Measurements from ENCODE around the gene LUZP1. TPM values are rescaled to one million over a fixed set of nuclear protein-coding genes. Genes with fewer than 3 reads are reported as not detected.

The LUZP1 gene
- total RNA-seq, 1 experiment from 2014 or later, result 40.2 TPM

DNA sequence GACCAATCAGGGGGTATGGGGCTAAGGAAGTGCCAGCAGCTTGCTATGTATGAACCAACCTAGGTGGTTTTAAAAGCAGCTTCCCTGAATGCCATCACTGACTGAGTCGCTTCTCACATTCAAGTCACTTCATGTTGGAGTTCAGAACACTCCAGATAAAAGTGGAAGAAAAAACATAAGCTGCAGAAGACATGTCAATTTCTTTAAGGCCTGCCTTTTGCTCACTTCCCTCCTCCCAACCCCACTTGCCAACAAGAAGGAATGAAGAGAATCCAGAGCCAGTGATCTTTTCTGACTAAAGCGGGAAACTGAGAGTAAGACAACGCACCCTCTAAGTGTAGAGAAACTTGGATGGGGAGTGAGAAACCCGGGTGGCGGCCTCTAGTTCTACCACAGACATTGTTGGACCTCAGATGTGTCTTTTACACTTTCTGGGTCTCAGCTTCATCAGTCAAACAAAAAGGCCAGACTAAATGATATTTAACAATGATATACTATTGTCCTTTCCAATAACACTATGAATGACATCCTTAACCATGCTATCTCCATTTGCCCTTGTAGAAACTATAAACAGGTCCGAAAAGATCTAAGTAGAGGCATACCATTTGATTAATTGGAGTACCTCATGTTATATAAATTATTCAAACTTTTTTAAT lies 54.1 kb downstream of the LUZP1 start:
- no peaks in the 10 kb centered on the region for H3K27me3 ChIP-seq (ENCODE audit: control insufficient read depth, insufficient read depth, low read length)
- no peaks in the 10 kb centered on the region for H3K36me3 ChIP-seq (ENCODE audit: control insufficient read depth, insufficient read depth, low read length)
- POLR2A ChIA-PET, result no interaction called here
- no peak overlapping the region for H3K4me3 ChIP-seq (ENCODE audit: low read depth in 2 of 2, low read length in 2 of 2)
- no peak for ATAC-seq
- intact Hi-C loops (cut with micrococcal nuclease; ENCODE audit: unreplicated experiment), result no loop called here
- TF ChIP-seq, protein P1, sequence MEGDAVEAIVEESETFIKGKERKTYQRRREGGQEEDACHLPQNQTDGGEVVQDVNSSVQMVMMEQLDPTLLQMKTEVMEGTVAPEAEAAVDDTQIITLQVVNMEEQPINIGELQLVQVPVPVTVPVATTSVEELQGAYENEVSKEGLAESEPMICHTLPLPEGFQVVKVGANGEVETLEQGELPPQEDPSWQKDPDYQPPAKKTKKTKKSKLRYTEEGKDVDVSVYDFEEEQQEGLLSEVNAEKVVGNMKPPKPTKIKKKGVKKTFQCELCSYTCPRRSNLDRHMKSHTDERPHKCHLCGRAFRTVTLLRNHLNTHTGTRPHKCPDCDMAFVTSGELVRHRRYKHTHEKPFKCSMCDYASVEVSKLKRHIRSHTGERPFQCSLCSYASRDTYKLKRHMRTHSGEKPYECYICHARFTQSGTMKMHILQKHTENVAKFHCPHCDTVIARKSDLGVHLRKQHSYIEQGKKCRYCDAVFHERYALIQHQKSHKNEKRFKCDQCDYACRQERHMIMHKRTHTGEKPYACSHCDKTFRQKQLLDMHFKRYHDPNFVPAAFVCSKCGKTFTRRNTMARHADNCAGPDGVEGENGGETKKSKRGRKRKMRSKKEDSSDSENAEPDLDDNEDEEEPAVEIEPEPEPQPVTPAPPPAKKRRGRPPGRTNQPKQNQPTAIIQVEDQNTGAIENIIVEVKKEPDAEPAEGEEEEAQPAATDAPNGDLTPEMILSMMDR (IDR thresholded peaks at IDR 0.05), result no peak
- TF ChIP-seq SIN3A (IDR thresholded peaks at IDR 0.05; ENCODE audit: borderline replicate concordance, insufficient read depth, low read depth, low read length) (no peak), TCF7L2 (IDR thresholded peaks at IDR 0.05; ENCODE audit: low read depth, low read length) (no peak), POLR2AphosphoS5 (IDR thresholded peaks at IDR 0.05; ENCODE audit: low read depth, low read length) (no peak)
- TF ChIP-seq, protein P2, sequence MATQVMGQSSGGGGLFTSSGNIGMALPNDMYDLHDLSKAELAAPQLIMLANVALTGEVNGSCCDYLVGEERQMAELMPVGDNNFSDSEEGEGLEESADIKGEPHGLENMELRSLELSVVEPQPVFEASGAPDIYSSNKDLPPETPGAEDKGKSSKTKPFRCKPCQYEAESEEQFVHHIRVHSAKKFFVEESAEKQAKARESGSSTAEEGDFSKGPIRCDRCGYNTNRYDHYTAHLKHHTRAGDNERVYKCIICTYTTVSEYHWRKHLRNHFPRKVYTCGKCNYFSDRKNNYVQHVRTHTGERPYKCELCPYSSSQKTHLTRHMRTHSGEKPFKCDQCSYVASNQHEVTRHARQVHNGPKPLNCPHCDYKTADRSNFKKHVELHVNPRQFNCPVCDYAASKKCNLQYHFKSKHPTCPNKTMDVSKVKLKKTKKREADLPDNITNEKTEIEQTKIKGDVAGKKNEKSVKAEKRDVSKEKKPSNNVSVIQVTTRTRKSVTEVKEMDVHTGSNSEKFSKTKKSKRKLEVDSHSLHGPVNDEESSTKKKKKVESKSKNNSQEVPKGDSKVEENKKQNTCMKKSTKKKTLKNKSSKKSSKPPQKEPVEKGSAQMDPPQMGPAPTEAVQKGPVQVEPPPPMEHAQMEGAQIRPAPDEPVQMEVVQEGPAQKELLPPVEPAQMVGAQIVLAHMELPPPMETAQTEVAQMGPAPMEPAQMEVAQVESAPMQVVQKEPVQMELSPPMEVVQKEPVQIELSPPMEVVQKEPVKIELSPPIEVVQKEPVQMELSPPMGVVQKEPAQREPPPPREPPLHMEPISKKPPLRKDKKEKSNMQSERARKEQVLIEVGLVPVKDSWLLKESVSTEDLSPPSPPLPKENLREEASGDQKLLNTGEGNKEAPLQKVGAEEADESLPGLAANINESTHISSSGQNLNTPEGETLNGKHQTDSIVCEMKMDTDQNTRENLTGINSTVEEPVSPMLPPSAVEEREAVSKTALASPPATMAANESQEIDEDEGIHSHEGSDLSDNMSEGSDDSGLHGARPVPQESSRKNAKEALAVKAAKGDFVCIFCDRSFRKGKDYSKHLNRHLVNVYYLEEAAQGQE (IDR thresholded peaks at IDR 0.05; ENCODE audit: insufficient read depth in 1 of 2, low read depth in 2 of 2, low read length in 1 of 2), result no peak
- H3K9me3 ChIP-seq (ENCODE audit: control insufficient read depth, insufficient read depth, low read depth, low read length), result no peaks in the 10 kb centered on the region
- DNase-seq (ENCODE audit: low read depth, low spot score), result no peak
- in situ Hi-C loops (cut with HindIII; ENCODE audit: low pct_unique_long_range_greater_than_20kb, low sequenced_read_pairs), result no loop called here
- CTCF ChIA-PET, result interaction anchor here (0.6 kb wide), 1 partner anchor 9 kb away, joined by 8 read pairs; no protein-coding TSS in a partner anchor
- no TSS peak for BruUV-seq (replicated peaks)
- H3K27ac ChIP-seq (ENCODE audit: low read length), result no peak overlapping the region; the same call in 1 of the 2 replicates
- peaks cover 10% of the 10 kb centered on the region; the same call in 1 of the 2 replicates for H3K4me1 ChIP-seq (ENCODE audit: control insufficient read depth, insufficient read depth, low read length)

DNA sequence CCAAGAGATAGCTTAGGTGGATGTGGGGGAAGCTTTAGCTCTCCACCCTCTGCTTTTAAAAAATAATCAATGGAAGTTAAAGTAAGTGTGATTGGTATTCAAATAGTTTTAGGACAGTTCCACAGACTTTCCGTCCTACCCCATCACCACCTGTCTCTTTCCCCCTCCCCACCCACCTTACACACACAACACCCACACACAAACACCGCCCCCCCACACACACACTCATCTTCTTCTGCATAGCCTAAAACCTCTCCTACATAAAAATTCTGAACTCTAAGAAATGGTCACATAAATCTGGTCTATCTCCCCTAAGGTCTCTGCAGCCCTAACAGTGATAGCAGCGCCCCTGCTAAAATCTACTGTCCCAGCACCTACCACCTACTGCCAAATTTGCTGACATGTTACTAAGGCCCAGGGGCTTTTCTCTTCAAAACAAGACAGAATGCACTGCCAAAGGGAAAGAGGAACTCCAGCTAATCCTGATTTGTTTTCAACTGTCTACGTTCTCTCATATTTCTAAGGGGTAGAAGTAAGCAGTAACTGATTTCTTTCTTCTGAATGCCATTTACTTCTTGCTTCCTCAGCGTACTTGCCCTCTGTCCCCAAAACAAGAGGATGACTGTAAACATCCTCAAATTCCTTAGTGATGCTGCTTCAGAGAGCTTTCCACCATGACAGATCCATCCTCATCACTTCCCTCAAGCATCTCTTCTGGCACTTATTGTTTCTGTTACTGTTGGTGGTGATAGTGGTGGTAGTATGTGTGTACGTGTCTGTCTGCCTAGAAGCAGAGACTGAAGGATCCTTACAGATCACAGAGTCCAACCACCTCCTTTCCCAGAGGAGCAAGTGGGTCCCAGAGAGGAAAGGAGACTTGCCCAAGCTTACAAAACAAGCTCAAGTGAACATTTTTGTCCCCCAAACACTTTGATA lies 56.8 kb downstream of the LUZP1 start:
- Histone ChIP-seq H3K36me3 (ENCODE audit: control insufficient read depth, insufficient read depth, low read length) (peaks cover 3% of the 10 kb centered on the region; the same call in 1 of the 2 replicates), H3K4me1 (ENCODE audit: control insufficient read depth, insufficient read depth, low read length) (peaks cover 7% of the 10 kb centered on the region), H3K27me3 (ENCODE audit: control insufficient read depth, insufficient read depth, low read length) (no peaks in the 10 kb centered on the region), H3K27ac (ENCODE audit: low read length) (no peak overlapping the region; the same call in 1 of the 2 replicates), H3K4me3 (ENCODE audit: low read depth in 2 of 2, low read length in 2 of 2) (no peak overlapping the region), H3K9me3 (ENCODE audit: control insufficient read depth, insufficient read depth, low read depth, low read length) (no peaks in the 10 kb centered on the region)
- in situ Hi-C loops (cut with HindIII; ENCODE audit: low pct_unique_long_range_greater_than_20kb, low sequenced_read_pairs), result no loop called here
- ChIA-PET POLR2A (interaction anchor here (0.7 kb wide), 1 partner anchor 49 kb away, joined by 3 read pairs; no protein-coding TSS in a partner anchor), CTCF (interaction anchor here (0.8 kb wide), 1 partner anchor 8 kb away, joined by 6 read pairs; no protein-coding TSS in a partner anchor)
- DNase-seq (ENCODE audit: low read depth, low spot score), result no peak
- no TSS peak for BruUV-seq (replicated peaks)
- 0 out of 2 replicates have a peak, but pooled peaks have one; percentile 33 for ATAC-seq
- TF ChIP-seq, protein P2 (IDR thresholded peaks at IDR 0.05; ENCODE audit: insufficient read depth in 1 of 2, low read depth in 2 of 2, low read length in 1 of 2), result no peak
- TF ChIP-seq, protein P1 (IDR thresholded peaks at IDR 0.05), result no peak
- TF ChIP-seq POLR2AphosphoS5 (IDR thresholded peaks at IDR 0.05; ENCODE audit: low read depth, low read length) (no peak), TCF7L2 (IDR thresholded peaks at IDR 0.05; ENCODE audit: low read depth, low read length) (no peak), SIN3A (IDR thresholded peaks at IDR 0.05; ENCODE audit: borderline replicate concordance, insufficient read depth, low read depth, low read length) (no peak)
- intact Hi-C loops (cut with micrococcal nuclease; ENCODE audit: unreplicated experiment), result no loop called here

All from Panc1 (cell line).